ENCODE measurements around the gene NEFH. TPM values are rescaled to one million over a fixed set of nuclear protein-coding genes. Genes with fewer than 3 reads are reported as not detected.
"Not testable (repeated sequence)": the region's sequence is repeated elsewhere in the genome, so short reads cannot be mapped to it uniquely, and the experiment has no call there.

Gene NEFH
- total RNA-seq (2014; rRNA removed; shearing (Covaris generic)) = not detected in 2 replicates

- Histone ChIP-seq H3K9me3 (replicated peaks) (no peaks in the 10 kb centered on the region), H3K4me1 (peaks cover 4% of the 10 kb centered on the region; the same call in 1 of the 2 replicates), H3K27ac (no peak within 1 kb of the TSS), H3K27me3 (no peaks in the 10 kb centered on the region), H3K36me3 (no peaks in the 10 kb centered on the region), H3K4me3 (no peak within 1 kb of the TSS)
- DNase-seq = no peak
These were observed at the start of gene NEFH for GRCh38 chr22:29479417-29480261. Gene NEFH, plus strand, starts transcription at chr22:29480218. Its CDS starts 45 bp downstream, at chr22:29480263.

GRCh38 chr22:29431986-29432385 is 48.0 kb upstream of the NEFH start:
- Histone ChIP-seq H3K4me1 (no peaks in the 10 kb centered on the region), H3K27me3 (peaks cover 3% of the 10 kb centered on the region; the same call in 1 of the 2 replicates), H3K36me3 (no peaks in the 10 kb centered on the region), H3K4me3 (no peak overlapping the region), H3K9me3 (replicated peaks) (no peaks in the 10 kb centered on the region), H3K27ac (no peak overlapping the region)
- no peak for DNase-seq

- Histone ChIP-seq H3K4me3 (no peak overlapping the region), H3K27ac (no peak overlapping the region), H3K4me1 (no peaks in the 10 kb centered on the region), H3K36me3 (no peaks in the 10 kb centered on the region), H3K27me3 (peaks cover 3% of the 10 kb centered on the region; the same call in 1 of the 2 replicates), H3K9me3 (replicated peaks) (no peaks in the 10 kb centered on the region)
- DNase-seq = no peak
These were observed 46.2 kb upstream of the NEFH start for GRCh38 chr22:29433856-29434255.

GRCh38 chr22:29434288-29434687 is 45.7 kb upstream of the NEFH start:
- no peak overlapping the region for H3K4me3 ChIP-seq
- peaks cover 3% of the 10 kb centered on the region; the same call in 1 of the 2 replicates for H3K27me3 ChIP-seq

GRCh38 chr22:29435236-29436136 is 44.5 kb upstream of the NEFH start:
- no peaks in the 10 kb centered on the region for H3K36me3 ChIP-seq
- H3K4me3 ChIP-seq = no peak overlapping the region
- H3K9me3 ChIP-seq (replicated peaks) = no peaks in the 10 kb centered on the region
- no peak overlapping the region for H3K27ac ChIP-seq
- peaks cover 3% of the 10 kb centered on the region; the same call in 1 of the 2 replicates for H3K27me3 ChIP-seq
- DNase-seq = no peak
- no peaks in the 10 kb centered on the region for H3K4me1 ChIP-seq

More at GRCh38 chr22:29434288-29434687, 45.7 kb upstream of the NEFH start:
- DNase-seq = no peak
- Histone ChIP-seq H3K9me3 (replicated peaks) (no peaks in the 10 kb centered on the region), H3K36me3 (no peaks in the 10 kb centered on the region), H3K4me1 (no peaks in the 10 kb centered on the region), H3K27ac (no peak overlapping the region)

GRCh38 chr22:29438283-29438682 is 41.7 kb upstream of the NEFH start, which contains the start of gene RFPL1:
Gene RFPL1, plus strand, starts transcription at chr22:29438583.
- H3K27me3 ChIP-seq; H3K36me3 ChIP-seq; H3K4me1 ChIP-seq; H3K27ac ChIP-seq; DNase-seq; H3K9me3 ChIP-seq (replicated peaks); H3K4me3 ChIP-seq: not testable (repeated sequence)

GRCh38 chr22:29442976-29443375 is 37.0 kb upstream of the NEFH start:
- no peaks in the 10 kb centered on the region for H3K9me3 ChIP-seq (replicated peaks)
- no peak overlapping the region for H3K27ac ChIP-seq
- no peak for DNase-seq
- H3K36me3 ChIP-seq = no peaks in the 10 kb centered on the region
- peaks cover 3% of the 10 kb centered on the region; the same call in 1 of the 2 replicates for H3K4me1 ChIP-seq
- H3K27me3 ChIP-seq = no peaks in the 10 kb centered on the region
- no peak overlapping the region for H3K4me3 ChIP-seq

- no peaks in the 10 kb centered on the region for H3K36me3 ChIP-seq
- H3K27me3 ChIP-seq = no peaks in the 10 kb centered on the region
- H3K4me1 ChIP-seq = peaks cover 3% of the 10 kb centered on the region; the same call in 1 of the 2 replicates
- DNase-seq = no peak
- no peak overlapping the region for H3K27ac ChIP-seq
- H3K4me3 ChIP-seq = no peak overlapping the region
- H3K9me3 ChIP-seq (replicated peaks) = no peaks in the 10 kb centered on the region
These were observed 36.6 kb upstream of the NEFH start for GRCh38 chr22:29443452-29443851.

- no peak overlapping the region for H3K27ac ChIP-seq
- no peaks in the 10 kb centered on the region for H3K27me3 ChIP-seq
- H3K4me3 ChIP-seq = no peak overlapping the region
- no peaks in the 10 kb centered on the region for H3K9me3 ChIP-seq (replicated peaks)
- no peak for DNase-seq
- peaks cover 3% of the 10 kb centered on the region; the same call in 1 of the 2 replicates for H3K4me1 ChIP-seq
- no peaks in the 10 kb centered on the region for H3K36me3 ChIP-seq
These were observed 35.9 kb upstream of the NEFH start for GRCh38 chr22:29443861-29444792.

- H3K4me1 ChIP-seq = peaks cover 3% of the 10 kb centered on the region; the same call in 1 of the 2 replicates
- no peaks in the 10 kb centered on the region for H3K36me3 ChIP-seq
These were observed 34.5 kb upstream of the NEFH start for GRCh38 chr22:29445508-29445907.

GRCh38 chr22:29447906-29448305 is 32.1 kb upstream of the NEFH start:
- H3K27me3 ChIP-seq = no peaks in the 10 kb centered on the region
- H3K9me3 ChIP-seq (replicated peaks) = no peaks in the 10 kb centered on the region
- DNase-seq = no peak
- H3K27ac ChIP-seq = no peak overlapping the region
- H3K4me3 ChIP-seq = no peak overlapping the region
- no peaks in the 10 kb centered on the region for H3K36me3 ChIP-seq
- peaks cover 3% of the 10 kb centered on the region; the same call in 1 of the 2 replicates for H3K4me1 ChIP-seq

More at GRCh38 chr22:29445508-29445907, 34.5 kb upstream of the NEFH start:
- no peak for DNase-seq
- Histone ChIP-seq H3K27me3 (no peaks in the 10 kb centered on the region), H3K27ac (no peak overlapping the region), H3K4me3 (no peak overlapping the region), H3K9me3 (replicated peaks) (no peaks in the 10 kb centered on the region)

GRCh38 chr22:29449296-29449875 is 30.6 kb upstream of the NEFH start:
- H3K27ac ChIP-seq = no peak overlapping the region
- no peak for DNase-seq
- H3K4me3 ChIP-seq = no peak overlapping the region
- H3K36me3 ChIP-seq = no peaks in the 10 kb centered on the region
- H3K9me3 ChIP-seq (replicated peaks) = no peaks in the 10 kb centered on the region
- no peaks in the 10 kb centered on the region for H3K27me3 ChIP-seq
- H3K4me1 ChIP-seq = no peaks in the 10 kb centered on the region

- no peak overlapping the region for H3K4me3 ChIP-seq
- no peaks in the 10 kb centered on the region for H3K4me1 ChIP-seq
- H3K36me3 ChIP-seq = no peaks in the 10 kb centered on the region
- no peaks in the 10 kb centered on the region for H3K27me3 ChIP-seq
- no peak for DNase-seq
- no peaks in the 10 kb centered on the region for H3K9me3 ChIP-seq (replicated peaks)
- H3K27ac ChIP-seq = no peak overlapping the region
These were observed 29.8 kb upstream of the NEFH start for GRCh38 chr22:29450222-29450621.
